Skeletal muscle tissue (tissue), 4 donors: Measurements from ENCODE around the gene TNFRSF13B. TPM values are rescaled to one million over a fixed set of nuclear protein-coding genes. Genes with fewer than 3 reads are reported as not detected.
"Not testable (repeated sequence)": the region's sequence is repeated elsewhere in the genome, so short reads cannot be mapped to it uniquely, and the experiment has no call there.

Experiments
- H3K27ac ChIP-seq: one replicate; pipeline ENCODE4 v1.7.0; 2013; ENCODE audit warnings: mild to moderate bottlenecking, low read depth, low read length, inconsistent platforms
- H3K27me3 ChIP-seq, 3 donors: one replicate each; pipeline ENCODE4 v1.7.0; 2013; ENCODE audit warnings: low read length in 3 of 3; ENCODE audit not compliant: control insufficient read depth in 3 of 3, insufficient read depth in 3 of 3
- H3K36me3 ChIP-seq, 3 donors: one replicate each; pipeline ENCODE4 v1.7.0; 2013; ENCODE audit warnings: low read length in 3 of 3; ENCODE audit not compliant: control insufficient read depth in 3 of 3, insufficient read depth in 3 of 3
- H3K4me1 ChIP-seq, 3 donors: one replicate each; pipeline ENCODE4 v1.7.0; 2013; ENCODE audit warnings: low read length in 3 of 3, mild to moderate bottlenecking in 3 of 3; ENCODE audit not compliant: control insufficient read depth in 3 of 3, insufficient read depth in 3 of 3
- H3K4me3 ChIP-seq, 3 donors: one replicate each; pipeline ENCODE4 v1.7.0; 2013; ENCODE audit warnings: low read length in 3 of 3
- H3K9ac ChIP-seq, 3 donors: one replicate each; pipeline ENCODE4 v1.7.0; 2013; ENCODE audit warnings: low read length in 3 of 3, mild to moderate bottlenecking in 3 of 3, moderate library complexity in 2 of 3, low read depth in 1 of 3
- H3K9me3 ChIP-seq, 3 donors: one replicate each; pipeline ENCODE4 v1.7.0; 2013; ENCODE audit warnings: low read length in 3 of 3; ENCODE audit not compliant: control insufficient read depth in 3 of 3
- total RNA-seq: library from RNA; depleted of rRNA; stranded (reverse); fragments of >200 nt; gene quantifications from one replicate; pipeline ENCODE4 v1.2.3, GENCODE V29; 2014
- donor health status: Osteomylitis.

The TNFRSF13B gene
- total RNA-seq, 1 donor from 2014 or later: not detected

DNA sequence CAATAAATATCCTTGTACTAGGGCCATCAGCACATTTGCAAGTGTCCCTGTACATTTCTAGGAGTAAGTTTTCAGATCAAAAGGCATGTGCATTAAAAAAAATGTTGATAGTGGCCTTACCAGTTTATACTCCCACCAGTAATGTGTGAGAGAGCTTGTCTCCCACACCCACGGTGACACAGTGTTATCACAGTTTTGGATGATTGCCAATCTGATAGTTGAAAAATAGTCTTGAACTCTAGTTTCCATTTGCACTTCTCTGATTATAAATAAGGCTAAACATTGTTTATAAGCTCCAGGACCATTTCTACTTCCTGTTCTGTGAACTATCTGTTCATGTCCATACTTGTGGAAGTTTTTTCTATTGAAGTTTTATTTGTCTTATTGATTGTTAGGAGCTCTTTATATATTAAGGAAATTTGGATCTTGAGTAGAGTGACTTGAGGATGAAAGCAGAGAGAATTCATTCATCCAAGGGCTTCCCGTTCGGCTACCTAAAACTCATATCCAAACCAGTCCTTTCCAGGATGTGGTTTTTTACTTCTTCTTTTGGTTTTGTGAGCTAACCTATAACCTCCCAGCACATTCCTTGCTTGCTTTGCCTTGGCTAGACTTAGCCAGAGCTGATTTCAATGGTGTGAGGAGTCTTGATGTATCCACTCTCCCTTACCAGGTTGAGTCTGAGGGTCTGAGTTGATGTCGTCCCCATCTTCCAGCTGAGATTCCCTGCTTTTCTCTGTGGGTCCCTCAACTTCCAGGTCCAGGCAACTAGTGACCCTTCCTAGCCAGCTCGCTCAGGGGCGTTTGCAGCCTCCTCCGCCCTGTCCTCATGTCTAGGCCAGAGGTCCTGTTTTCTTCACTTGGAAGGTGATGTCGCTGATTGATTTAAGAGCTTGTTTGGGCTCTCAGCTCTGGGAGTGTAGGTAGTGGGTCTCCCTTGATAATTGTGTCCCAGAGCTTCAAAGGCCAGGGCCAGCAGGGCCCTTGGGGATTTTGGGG, 44.6 kb upstream of the TNFRSF13B start:
- not testable (repeated sequence) for H3K27me3 ChIP-seq, H3K4me3 ChIP-seq, H3K9ac ChIP-seq, H3K4me1 ChIP-seq, H3K9me3 ChIP-seq, H3K36me3 ChIP-seq, H3K27ac ChIP-seq

GRCh38 chr17:17015230-17015629, 43.3 kb upstream of the TNFRSF13B start:
- H3K36me3 ChIP-seq: no peaks in the 10 kb centered on the region
- H3K27me3 ChIP-seq: no peaks in the 10 kb centered on the region
- H3K4me3 ChIP-seq: no peak overlapping the region
- H3K4me1 ChIP-seq: peaks cover 0 to 2% (median 0%) of the 10 kb centered on the region in 3 donors
- H3K9me3 ChIP-seq: no peaks in the 10 kb centered on the region
- H3K27ac ChIP-seq: no peak overlapping the region
- H3K9ac ChIP-seq: no peak overlapping the region

DNA sequence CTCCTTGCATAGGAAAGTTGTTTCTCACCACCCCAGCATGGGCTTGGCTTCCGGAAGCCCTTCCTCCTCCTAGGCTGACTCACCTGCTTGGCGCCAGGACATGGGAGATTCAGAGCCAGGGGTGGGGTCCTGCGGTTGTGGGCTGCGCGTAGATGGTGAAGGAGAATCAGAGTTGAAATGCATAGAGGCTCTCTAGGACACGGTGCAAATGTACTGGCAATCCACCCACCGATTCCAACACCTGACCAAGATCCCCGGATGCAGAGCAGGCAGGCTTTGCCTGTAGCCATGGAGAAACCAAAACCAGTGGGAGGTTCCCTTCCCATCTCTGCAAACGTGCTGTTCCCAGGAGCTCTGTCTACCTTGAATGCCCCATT, 42.8 kb upstream of the TNFRSF13B start:
- H3K9ac ChIP-seq, H3K9me3 ChIP-seq, H3K27me3 ChIP-seq, H3K4me3 ChIP-seq, H3K36me3 ChIP-seq, H3K27ac ChIP-seq, H3K4me1 ChIP-seq: not testable (repeated sequence)

DNA sequence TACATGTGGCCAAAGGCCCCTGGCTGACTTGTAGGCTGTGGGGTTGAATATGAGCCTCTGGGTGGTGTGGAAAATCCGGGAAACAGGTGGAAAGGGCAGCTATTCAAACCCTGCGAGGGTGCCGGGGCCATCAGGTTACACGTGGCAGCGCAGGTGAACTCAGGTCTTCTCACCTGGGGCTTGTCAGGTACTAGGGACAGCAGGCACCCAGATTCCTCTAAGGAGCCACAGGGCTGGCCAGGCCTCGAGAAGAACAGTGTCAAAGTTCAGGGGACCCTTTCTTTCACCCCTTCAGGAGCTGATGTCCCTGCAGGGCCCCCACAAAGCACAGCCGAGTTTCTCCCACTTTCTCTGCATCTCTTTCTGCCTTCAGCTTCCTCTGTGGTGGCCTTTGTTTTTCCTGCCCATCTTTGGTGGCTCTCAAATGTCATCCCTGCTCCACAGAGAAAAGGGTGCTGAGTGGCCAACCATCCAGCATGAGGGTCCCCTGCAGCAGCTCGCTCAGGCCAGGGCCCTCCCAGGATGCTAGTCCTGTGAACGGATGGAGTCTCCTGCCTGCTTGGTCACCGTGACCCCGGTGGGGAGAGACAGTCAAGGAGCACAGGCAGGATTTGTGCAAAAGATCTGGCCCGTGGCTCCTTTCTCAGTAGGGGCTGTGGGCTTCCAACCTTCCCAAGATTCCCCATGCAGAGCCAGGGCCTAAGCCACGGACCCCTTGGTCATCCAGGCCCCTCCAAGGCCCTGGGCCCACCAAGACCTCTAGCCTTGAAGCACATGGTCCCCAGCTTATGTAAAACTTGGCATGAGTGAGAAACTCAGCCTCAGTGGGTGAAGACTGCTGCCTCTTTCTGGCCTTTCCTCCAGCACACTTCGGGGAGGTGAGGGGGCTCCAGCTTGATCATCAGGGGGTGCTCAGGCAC, 42.2 kb upstream of the TNFRSF13B start:
- H3K9ac ChIP-seq, H3K27me3 ChIP-seq, H3K27ac ChIP-seq, H3K9me3 ChIP-seq, H3K4me1 ChIP-seq, H3K36me3 ChIP-seq, H3K4me3 ChIP-seq: not testable (repeated sequence)

DNA sequence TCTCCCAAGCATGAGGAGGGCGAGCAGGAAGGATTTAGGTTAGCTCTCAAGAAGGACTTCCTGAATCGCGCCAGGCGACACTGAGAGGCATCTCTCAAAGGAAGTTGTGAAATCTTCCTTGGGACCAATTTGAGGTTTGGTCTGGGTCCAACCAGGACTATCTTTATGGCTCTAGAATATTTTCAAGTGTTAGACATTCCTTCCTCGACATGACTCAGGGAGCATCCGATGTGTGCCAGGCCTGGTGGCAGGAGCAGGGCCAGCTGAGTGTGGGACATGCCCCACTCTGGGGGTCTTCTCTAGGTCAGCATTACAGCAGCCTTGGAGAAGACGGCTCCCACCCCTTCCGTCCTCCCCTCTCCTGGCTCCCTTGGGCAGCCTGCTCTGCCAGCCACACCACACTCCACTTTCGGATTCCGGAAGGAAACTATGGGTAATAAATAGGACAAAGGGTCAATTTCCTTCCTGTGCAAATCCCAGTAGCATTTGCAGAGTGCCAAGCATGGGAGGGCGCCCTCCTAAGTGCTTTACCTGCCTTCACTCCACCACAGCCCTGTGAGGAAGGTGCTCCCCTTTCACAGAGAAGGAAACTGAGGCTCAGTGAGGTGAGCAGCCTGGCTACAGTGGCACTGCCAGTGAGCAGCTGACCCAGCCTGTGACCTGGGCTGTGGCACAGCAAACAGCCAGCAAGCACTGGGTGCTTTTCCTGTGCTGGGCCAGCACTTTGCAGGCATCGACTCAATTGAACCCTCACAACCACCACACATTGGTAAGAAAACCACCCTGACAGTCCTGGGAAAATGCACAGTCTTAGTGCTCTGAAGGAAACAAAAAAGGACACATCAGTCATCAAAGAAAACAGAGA, 39.4 kb upstream of the TNFRSF13B start:
- not testable (repeated sequence) for H3K27me3 ChIP-seq, H3K9me3 ChIP-seq, H3K4me1 ChIP-seq, H3K9ac ChIP-seq, H3K36me3 ChIP-seq, H3K4me3 ChIP-seq, H3K27ac ChIP-seq

DNA sequence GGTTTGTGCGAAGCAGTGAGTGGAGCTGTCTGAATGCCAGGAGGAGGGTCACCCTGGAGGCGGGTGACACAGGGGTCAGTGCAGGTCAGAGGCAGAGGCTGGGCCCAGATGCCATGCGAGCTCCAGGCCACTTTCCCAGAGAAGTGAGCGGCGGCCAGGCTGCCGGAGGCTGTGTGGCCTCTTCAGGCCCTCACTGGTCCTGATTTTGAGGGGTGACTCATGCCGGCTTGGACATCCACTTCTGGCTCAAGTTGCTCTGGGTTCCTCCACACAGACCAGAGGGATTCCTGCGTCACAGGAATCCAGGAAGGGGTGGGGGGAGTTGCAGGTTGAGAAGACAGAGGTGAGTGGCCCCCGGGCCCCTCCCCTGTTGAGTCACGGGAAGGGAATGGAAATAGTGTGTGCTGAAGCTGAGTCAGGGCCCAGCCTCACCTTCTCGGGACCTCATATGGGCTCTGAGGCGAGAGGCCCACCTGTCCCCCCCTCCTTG, 38.7 kb upstream of the TNFRSF13B start:
- not testable (repeated sequence) for H3K27ac ChIP-seq, H3K36me3 ChIP-seq, H3K9ac ChIP-seq, H3K9me3 ChIP-seq, H3K4me1 ChIP-seq, H3K27me3 ChIP-seq, H3K4me3 ChIP-seq

GRCh38 chr17:17009972-17010371, 38.1 kb upstream of the TNFRSF13B start:
- H3K36me3 ChIP-seq, H3K27ac ChIP-seq, H3K4me1 ChIP-seq, H3K9me3 ChIP-seq, H3K9ac ChIP-seq, H3K4me3 ChIP-seq, H3K27me3 ChIP-seq: not testable (repeated sequence)

DNA sequence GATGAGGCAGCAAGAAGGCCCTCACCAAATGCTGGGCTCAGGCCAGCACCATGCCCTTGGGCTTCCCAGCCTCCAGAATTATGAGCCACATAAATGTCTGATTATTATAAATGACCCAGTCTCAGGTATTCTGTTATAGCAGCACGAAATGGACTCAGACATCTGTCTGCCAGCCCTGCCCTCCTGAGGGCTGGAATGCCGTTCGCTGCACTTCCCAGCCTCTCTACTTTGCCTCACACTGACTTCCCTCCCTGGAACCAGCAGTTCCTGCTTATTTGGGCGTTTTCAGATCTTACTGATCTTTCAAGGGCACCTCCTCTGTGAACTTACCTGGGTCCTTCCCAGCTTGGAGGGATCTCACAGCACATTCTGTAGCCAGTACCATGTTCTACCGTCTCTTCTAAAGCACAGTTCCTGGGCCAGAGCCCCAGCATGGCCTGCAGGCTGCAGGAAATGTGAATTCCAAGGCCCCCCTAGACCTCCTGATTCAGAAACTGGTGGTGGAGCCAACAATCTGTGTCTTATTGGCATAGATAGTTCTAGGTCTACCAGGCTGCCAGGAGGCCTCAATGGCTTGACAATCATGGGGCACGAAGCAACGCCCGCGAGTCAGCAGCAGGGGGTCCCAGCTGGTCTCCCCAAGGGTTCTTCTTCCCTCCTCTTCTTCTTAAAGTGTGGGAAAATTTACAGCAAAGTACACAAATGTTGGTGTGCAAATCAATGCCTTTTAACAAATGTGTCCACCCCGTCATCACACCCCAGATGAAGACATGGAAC, 36.9 kb upstream of the TNFRSF13B start:
- H3K4me1 ChIP-seq, H3K9ac ChIP-seq, H3K36me3 ChIP-seq, H3K4me3 ChIP-seq, H3K27me3 ChIP-seq, H3K27ac ChIP-seq, H3K9me3 ChIP-seq: not testable (repeated sequence)

DNA sequence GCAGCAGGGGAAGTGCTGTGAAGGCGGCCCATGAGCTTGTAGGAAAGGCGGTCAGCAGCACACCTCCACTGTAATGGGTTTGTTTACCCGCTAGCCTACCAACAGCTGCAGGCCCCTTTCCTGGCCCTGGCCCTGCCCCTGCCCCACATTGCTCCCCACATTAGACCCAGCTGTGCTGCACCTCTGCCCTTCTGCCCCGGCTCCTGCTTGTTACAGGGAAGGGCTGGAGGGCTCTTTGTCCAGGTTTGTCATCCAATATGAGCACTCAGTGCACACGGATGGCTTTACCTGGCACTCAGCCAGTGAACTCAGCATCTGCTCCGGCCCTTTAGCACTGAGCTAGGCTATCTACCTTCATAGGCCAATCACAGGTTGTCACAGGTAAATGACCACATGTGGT, 36.0 kb upstream of the TNFRSF13B start:
- H3K4me1 ChIP-seq, H3K27me3 ChIP-seq, H3K27ac ChIP-seq, H3K4me3 ChIP-seq, H3K36me3 ChIP-seq, H3K9me3 ChIP-seq, H3K9ac ChIP-seq: not testable (repeated sequence)
